Esophagus squamous epithelium (tissue), 5 donors: ENCODE measurements around the gene FHIP1B. TPM values are rescaled to one million over a fixed set of nuclear protein-coding genes. Genes with fewer than 3 reads are reported as not detected.
A peak's percentile ranks its signal among the peaks of the same experiment; 100 is the strongest.

Experiments used
- DNase-seq: peaks from one replicate; lab custom pipeline; 2025; lab: John Stamatoyannopoulos, UW
- H3K27ac ChIP-seq, 4 donors: fragments of 200-600 bp; sonication (generic); one replicate each; pipeline ENCODE4 v1.5.1; 2016 to 2019; ENCODE audit warnings: mild to moderate bottlenecking in 1 of 4
- H3K27me3 ChIP-seq, 4 donors: fragments of 200-600 bp; sonication (generic); 1 replicate in 3 of 4; 2 replicates in 1 of 4; pipeline versions ENCODE4 v1.5.1 to v1.6.0; 2017 to 2021; ENCODE audit warnings: antibody characterized with exemption in 1 of 4
- H3K36me3 ChIP-seq, 3 donors: fragments of 200-600 bp; sonication (generic); one replicate each; pipeline ENCODE4 v1.5.1; 2016 to 2019
- H3K4me1 ChIP-seq, 3 donors: fragments of 200-600 bp; sonication (generic); one replicate each; pipeline ENCODE4 v1.5.1; 2017 to 2019
- H3K4me3 ChIP-seq, 4 donors: fragments of 200-600 bp; sonication (generic); 1 replicate in 3 of 4; 2 replicates in 1 of 4; pipeline ENCODE4 v1.5.1; 2016 to 2019; ENCODE audit warnings: mild to moderate bottlenecking in 2 of 4, moderate library complexity in 1 of 4
- H3K9me3 ChIP-seq, 3 donors: fragments of 200-600 bp; sonication (generic); one replicate each; pipeline ENCODE4 v1.5.1; 2016 to 2019
- POLR2A ChIP-seq, 4 donors: fragments of 450-650 bp; IDR thresholded peaks; one replicate each; pipeline ENCODE4 v1.6.1; 2017; ENCODE audit warnings: antibody characterized with exemption in 4 of 4, mild to moderate bottlenecking in 4 of 4, moderate library complexity in 3 of 4
- WGBS, 2 donors: methylation state at CpG; one replicate each; pipeline ENCODE4 v1.1.5; 2018; 5-methylcytosine and 5-hydroxymethylcytosine counted together
- intact Hi-C: fragments of 100-400 bp; cut with DNase I; formaldehyde crosslinking; loops from one replicate; pipeline ENCODE4 v1.15.0; 2022
- total RNA-seq, 4 donors: library from RNA; depleted of rRNA; stranded (reverse); fragments of >200 nt; gene quantifications; one replicate each; pipeline ENCODE4 v1.1.0, GENCODE V29; 2016
- TF ChIP-seq, protein P1 (sequence below), 6 experiments: fragments of 450-650 bp in 4 of 6; fragments of 200-600 bp in 2 of 6; sonication (generic) in 2 of 6; IDR thresholded peaks; one replicate each; pipeline ENCODE4 v1.5.1; 2016 to 2019; ENCODE audit warnings: antibody characterized with exemption in 6 of 6, mild to moderate bottlenecking in 4 of 6, moderate library complexity in 4 of 6
- donor health status: DM: yes; HTN: yes; CAD: no.

FHIP1B gene
- total RNA-seq, 4 donors from 2014 or later = 8.3 to 33.5 (median 23.1) TPM

- TF ChIP-seq, protein P1, sequence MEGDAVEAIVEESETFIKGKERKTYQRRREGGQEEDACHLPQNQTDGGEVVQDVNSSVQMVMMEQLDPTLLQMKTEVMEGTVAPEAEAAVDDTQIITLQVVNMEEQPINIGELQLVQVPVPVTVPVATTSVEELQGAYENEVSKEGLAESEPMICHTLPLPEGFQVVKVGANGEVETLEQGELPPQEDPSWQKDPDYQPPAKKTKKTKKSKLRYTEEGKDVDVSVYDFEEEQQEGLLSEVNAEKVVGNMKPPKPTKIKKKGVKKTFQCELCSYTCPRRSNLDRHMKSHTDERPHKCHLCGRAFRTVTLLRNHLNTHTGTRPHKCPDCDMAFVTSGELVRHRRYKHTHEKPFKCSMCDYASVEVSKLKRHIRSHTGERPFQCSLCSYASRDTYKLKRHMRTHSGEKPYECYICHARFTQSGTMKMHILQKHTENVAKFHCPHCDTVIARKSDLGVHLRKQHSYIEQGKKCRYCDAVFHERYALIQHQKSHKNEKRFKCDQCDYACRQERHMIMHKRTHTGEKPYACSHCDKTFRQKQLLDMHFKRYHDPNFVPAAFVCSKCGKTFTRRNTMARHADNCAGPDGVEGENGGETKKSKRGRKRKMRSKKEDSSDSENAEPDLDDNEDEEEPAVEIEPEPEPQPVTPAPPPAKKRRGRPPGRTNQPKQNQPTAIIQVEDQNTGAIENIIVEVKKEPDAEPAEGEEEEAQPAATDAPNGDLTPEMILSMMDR (IDR thresholded peaks at IDR 0.05) = no peak
- TF ChIP-seq POLR2A (IDR thresholded peaks at IDR 0.05) = no peak
- WGBS, 2 donors = 48 to 55% methylated on average over 1 of the region's 1 CpG
- no peak for DNase-seq
- Histone ChIP-seq H3K4me3 (no peak overlapping the region), H3K4me1 (peaks cover 0 to 26% (median under 1%) of the 10 kb centered on the region in 3 donors), H3K36me3 (peaks cover 18 to 45% (median 28%) of the 10 kb centered on the region in 3 donors), H3K27me3 (no peaks in the 10 kb centered on the region), H3K9me3 (no peaks in the 10 kb centered on the region), H3K27ac (no peak overlapping the region)
- intact Hi-C loops = loop anchor here (10.0 kb wide), 1 partner anchor 270 kb away; the partner anchor contains the start of gene DNHD1
These were observed 9.4 kb downstream of the FHIP1B start for GRCh38 chr11:6225024-6225423.

DNA sequence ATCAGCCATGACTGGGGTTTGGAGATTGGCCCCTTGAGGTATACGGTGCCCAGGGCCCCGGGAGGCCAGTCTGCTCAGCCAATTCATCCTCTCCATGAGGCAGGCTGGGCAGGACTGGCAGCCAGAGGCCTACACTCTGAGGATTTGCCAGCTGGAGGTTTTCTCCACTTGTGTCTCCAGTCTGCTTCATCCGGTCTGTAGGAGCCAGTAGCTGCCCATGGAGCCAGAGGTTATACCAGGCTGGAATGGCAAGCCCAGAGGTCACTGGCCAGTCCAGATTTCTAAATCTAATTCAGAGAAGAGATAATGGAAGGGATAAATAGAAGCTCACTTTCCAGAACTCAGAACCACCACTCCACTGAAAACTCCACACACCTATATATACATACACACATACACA, 10.0 kb downstream of the FHIP1B start:
- no peak for TF ChIP-seq POLR2A (IDR thresholded peaks at IDR 0.05)
- TF ChIP-seq, protein P1 (IDR thresholded peaks at IDR 0.05) = no peak
- Histone ChIP-seq H3K27me3 (no peaks in the 10 kb centered on the region), H3K36me3 (peaks cover 18 to 51% (median 28%) of the 10 kb centered on the region in 3 donors), H3K4me3 (no peak overlapping the region), H3K27ac (no peak overlapping the region), H3K9me3 (no peaks in the 10 kb centered on the region), H3K4me1 (peaks cover 0 to 28% (median 6%) of the 10 kb centered on the region in 3 donors)
- intact Hi-C loops = loop anchor here (10.0 kb wide), 1 partner anchor 270 kb away; the partner anchor contains the start of gene DNHD1
- no peak for DNase-seq
- WGBS, 2 donors = 100% methylated on average over 1 to 3 of the region's 3 CpGs

GRCh38 chr11:6223854-6224253, 10.6 kb downstream of the FHIP1B start:
- Histone ChIP-seq H3K36me3 (peaks cover 19 to 56% (median 29%) of the 10 kb centered on the region in 3 donors), H3K4me1 (peaks cover 0 to 34% (median 10%) of the 10 kb centered on the region in 3 donors), H3K4me3 (no peak overlapping the region), H3K9me3 (no peaks in the 10 kb centered on the region), H3K27me3 (no peaks in the 10 kb centered on the region), H3K27ac (no peak overlapping the region)
- TF ChIP-seq POLR2A (IDR thresholded peaks at IDR 0.05) = no peak
- WGBS, 2 donors = 95 to 96% methylated on average over 9 to 10 of the region's 17 CpGs
- intact Hi-C loops = loop anchor here (10.0 kb wide), 1 partner anchor 271 kb away; the partner anchor contains the start of gene DNHD1
- DNase-seq = no peak

GRCh38 chr11:6219359-6219758, 15.1 kb downstream of the FHIP1B start:
- H3K4me3 ChIP-seq = no peak overlapping the region
- no peaks in the 10 kb centered on the region for H3K9me3 ChIP-seq
- peaks cover 36 to 100% (median 54%) of the 10 kb centered on the region in 3 donors for H3K36me3 ChIP-seq
- 25 to 33% methylated on average over 2 of the region's 2 CpGs for WGBS, 2 donors
- peak overlapping the region; percentile 58 to 72 (median 71) for H3K27ac ChIP-seq
- intact Hi-C loops = no loop called here
- peaks cover 0 to 20% (median 14%) of the 10 kb centered on the region in 3 donors for H3K4me1 ChIP-seq
- TF ChIP-seq, protein P1 (IDR thresholded peaks at IDR 0.05) = no peak
- no peak for TF ChIP-seq POLR2A (IDR thresholded peaks at IDR 0.05)
- no peaks in the 10 kb centered on the region for H3K27me3 ChIP-seq
- no peak for DNase-seq

DNA sequence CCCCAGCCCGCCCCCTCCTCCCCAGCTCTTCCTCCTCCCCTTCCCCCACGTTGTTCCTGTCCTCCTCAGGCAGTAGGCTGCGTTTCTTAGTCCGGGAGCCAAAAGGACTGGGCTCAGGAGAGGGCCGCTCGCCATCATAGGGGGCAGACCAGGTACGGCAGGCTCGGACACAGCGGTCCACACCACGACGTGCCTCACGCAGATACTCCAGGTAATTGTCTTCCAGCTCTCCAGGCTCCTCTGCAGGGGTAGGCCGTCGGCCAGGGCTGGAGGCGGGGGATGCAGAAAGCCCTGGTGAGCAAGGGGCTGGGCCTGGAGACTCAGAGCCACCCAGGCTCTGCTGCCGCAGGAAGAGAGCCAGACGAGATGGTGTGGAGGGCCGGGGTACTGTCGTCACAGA, 16.7 kb downstream of the FHIP1B start:
- peaks cover 0 to 20% (median 14%) of the 10 kb centered on the region in 3 donors for H3K4me1 ChIP-seq
- H3K4me3 ChIP-seq = no peak overlapping the region
- intact Hi-C loops = no loop called here
- H3K36me3 ChIP-seq = peaks cover 29 to 100% (median 40%) of the 10 kb centered on the region in 3 donors
- H3K27ac ChIP-seq = no peak overlapping the region
- H3K27me3 ChIP-seq = no peaks in the 10 kb centered on the region
- 83 to 85% methylated on average over 4 to 8 of the region's 19 CpGs for WGBS, 2 donors
- TF ChIP-seq, protein P1 (IDR thresholded peaks at IDR 0.05) = no peak
- TF ChIP-seq POLR2A (IDR thresholded peaks at IDR 0.05) = no peak
- DNase-seq = no peak
- no peaks in the 10 kb centered on the region for H3K9me3 ChIP-seq
